Midbrain (tissue), 1 donor: Measurements from ENCODE around the gene DYSF.

ENCODE experiments used
- DNase-seq: peaks from one replicate; lab custom pipeline; 2025; lab: John Stamatoyannopoulos, UW

The DYSF gene

DNA sequence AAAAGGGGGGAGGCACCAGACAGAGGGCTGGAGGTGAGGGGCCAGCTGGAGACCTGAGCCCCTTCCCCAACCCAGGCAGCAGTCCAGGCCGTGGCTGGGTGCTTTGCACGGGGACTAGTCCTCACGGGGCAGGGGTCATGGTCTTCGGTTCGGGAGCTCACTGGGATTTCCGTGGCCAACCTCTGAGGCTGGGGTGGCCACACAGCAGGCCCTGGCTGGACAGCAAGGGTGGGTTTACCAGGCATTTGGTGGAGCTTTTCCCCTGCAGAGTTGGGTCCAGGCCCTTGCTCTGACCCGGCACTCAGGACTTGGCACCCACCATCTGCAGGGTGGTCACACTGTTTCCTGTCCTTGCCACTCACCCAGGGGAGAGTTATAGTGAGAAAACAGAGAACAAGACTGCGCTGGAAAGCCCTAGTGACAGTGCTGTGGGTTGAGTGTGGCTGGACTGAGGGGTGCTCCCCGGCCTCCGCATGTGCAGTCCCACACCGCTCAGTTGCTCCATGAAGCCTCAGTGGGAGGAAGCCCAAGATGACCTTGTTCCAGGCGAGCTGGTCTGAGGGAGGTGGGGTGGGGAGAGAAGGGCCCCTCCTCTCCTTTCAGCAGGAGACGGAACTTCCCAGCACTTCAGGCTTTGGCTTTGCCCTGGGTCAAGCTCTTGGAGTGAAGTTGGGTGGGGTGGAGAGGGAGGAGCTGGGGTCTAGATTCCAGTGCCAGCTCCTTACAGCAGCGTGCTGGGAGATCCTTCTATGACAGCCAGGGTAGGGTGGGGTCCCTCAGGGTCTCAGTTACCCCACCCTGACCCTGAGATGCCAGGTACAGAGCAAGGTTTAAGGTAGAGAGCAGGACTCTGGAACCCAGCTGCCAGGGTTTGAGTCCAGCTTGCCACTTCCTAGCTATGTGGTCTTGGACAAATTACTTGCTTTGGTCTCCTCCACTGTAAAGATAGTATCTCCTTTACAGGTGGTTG is 219.8 kb downstream of the DYSF start:
- DNase-seq: no peak

DNA sequence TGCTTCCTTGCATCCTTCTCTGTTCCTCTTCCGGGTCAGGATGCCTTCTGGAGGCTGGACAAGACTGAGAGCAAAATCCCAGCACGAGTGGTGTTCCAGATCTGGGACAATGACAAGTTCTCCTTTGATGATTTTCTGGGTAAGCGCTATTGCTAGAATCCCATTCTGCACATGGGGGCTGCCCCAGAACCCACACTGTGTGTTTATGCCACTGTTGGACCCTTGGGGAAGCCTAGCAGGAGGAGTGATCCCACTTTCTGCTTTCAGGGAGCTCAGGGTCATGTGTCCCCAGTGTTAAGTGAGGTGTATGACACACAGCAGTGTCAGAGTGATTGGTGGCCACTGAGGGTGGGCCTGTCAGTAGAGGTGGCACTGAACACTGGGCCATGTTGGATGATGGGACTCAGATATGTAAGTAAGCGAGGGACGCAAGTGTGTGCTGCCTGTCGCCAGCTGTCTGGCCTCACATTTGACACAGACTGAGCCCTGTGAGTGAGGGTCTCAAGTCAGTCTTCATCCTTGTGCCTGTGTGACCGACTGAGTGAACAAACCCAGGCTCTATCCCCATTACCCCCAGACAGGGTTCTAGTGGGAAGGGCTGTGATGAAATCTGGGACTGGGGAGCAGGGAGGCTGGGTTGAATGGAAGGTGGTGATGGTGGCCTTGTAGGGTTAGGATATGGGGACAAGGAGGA is 220.9 kb downstream of the DYSF start:
- no peak for DNase-seq

DNA sequence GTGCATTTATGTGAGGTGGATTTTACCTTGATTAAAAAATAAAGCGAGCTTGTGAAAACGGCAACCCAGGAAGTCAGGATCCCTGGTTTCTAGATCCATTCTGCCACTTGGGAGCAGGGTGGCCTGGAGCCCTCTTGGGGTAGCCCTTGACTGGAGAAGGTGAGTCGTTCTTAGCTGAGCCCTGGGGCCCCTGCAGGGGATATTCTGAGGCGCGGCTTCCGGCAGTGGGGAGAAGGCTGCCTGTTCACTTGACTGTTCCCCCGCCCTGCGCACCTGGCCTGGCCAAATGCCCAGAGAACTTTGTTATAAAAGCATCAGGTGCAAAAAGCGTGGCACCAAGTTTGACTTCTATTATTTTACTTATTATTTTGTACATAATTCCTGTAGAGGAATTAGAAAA is 221.9 kb downstream of the DYSF start:
- no peak for DNase-seq

DNA sequence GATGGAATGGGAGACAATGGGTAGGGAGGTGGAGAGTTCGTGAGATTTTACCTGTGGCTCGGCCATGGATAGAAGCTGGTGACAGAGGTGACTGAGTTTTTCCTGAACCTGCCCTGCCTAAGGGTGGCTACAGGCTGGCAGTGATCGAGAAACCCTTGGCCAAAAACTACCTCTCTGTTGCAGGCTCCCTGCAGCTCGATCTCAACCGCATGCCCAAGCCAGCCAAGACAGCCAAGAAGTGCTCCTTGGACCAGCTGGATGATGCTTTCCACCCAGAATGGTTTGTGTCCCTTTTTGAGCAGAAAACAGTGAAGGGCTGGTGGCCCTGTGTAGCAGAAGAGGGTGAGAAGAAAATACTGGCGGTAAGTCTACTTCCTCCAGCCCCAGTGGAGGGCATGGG is 225.5 kb downstream of the DYSF start:
- DNase-seq: no peak

DNA sequence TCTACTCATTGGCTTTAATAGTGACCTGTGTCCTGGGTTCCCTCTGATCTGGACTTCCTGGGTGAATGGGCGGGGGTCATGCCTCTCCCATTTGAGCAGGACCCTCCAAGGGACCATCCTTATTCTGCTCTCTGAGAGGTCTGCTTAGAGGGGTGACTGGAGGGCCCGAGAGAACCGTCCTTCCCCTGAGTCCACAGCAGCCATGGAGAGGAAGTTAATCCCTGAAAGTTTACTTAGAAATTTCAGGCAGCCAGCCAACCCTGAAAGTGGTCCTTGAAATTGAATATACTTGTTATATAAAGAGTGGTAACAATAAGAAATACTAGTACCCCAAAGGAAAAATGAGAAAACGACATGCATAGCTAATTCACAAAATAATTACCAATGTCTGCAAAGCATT is 226.1 kb downstream of the DYSF start:
- no peak for DNase-seq

DNA sequence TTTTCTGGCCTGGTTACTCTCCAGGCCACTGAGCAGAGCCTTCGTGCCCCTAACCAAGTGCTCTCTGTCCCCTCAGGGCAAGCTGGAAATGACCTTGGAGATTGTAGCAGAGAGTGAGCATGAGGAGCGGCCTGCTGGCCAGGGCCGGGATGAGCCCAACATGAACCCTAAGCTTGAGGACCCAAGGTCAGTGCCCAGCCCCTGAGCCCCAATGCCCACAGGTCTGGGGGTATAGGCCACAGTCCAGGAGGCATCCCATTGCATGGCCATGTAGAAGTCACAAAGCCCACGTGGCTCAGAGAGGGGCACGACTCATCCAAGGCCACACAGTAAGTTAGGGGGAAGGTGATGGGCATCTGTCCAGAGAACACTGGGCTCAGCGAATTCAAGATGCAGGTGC is 227.6 kb downstream of the DYSF start:
- DNase-seq: no peak

DNA sequence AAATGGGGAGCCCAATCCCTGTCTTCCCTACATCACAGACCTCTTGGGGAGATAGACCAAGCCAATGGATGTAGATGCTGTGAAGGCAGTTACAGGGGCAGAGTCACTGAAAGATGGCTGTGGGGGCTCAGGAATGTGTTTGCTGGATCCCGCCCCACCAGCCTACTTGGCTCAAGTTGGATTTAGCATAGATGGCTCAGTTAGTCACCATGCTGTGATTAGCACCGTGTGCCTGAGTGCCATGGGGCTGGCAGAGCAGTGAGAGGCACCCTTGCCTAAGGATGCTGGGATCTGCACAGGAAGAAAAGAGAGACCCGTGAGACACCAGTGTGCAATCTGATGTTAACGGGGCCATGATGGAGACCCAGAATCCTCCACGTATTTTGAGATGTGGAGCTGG is 228.3 kb downstream of the DYSF start:
- no peak for DNase-seq

DNA sequence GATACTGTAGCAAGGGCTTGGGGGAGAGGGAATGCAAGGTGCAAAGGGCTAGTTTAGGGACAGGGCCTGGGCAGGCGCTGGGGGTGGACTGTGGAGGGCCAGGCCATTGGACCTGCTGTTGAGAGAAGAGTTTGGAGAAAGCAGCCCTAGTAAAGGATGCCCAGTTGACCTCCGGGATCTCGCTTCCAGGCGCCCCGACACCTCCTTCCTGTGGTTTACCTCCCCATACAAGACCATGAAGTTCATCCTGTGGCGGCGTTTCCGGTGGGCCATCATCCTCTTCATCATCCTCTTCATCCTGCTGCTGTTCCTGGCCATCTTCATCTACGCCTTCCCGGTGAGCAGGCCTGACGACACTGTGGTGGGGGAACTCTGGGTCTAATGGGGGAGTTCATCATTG is 229.0 kb downstream of the DYSF start:
- DNase-seq: no peak

DNA sequence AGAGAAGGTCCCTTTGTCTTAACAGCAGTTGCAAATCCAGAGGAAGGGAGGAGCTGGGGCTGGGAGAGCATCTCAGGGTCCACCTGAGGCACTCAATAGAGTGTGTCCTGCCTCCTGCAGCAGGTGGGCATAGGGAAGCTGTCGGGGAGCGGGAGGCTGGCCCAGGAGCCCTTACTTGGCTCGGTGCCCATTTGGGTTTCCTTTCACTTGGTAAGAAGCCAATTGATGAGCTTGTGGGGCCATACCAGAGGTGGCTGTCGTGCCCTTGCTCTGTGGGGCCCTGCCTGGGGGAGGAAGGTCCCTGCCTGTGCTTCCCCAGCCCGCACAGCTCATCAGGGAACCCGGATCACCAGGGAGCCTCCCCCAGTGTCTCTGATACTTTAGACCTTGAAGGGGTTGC is 229.7 kb downstream of the DYSF start:
- no peak for DNase-seq

DNA sequence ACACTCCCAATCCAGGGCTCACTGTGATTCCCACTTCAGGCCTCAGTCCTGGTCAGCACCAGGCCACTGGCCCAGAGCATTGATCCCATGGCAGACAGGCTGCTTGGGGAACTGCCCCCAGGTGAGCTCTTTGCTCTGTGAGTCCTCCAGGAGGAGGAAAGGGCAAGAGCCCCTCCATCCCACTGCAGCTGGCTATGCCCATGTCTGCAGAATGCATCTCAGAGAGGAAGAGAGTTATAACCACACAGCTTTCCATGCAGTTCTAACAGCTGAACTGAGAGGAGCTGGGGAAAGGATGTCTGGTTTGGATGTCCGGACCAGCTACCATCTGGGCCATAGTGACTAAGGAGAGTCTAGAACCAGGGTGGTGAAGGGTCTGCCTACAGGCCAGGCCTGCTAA is 230.3 kb downstream of the DYSF start:
- no peak for DNase-seq

DNA sequence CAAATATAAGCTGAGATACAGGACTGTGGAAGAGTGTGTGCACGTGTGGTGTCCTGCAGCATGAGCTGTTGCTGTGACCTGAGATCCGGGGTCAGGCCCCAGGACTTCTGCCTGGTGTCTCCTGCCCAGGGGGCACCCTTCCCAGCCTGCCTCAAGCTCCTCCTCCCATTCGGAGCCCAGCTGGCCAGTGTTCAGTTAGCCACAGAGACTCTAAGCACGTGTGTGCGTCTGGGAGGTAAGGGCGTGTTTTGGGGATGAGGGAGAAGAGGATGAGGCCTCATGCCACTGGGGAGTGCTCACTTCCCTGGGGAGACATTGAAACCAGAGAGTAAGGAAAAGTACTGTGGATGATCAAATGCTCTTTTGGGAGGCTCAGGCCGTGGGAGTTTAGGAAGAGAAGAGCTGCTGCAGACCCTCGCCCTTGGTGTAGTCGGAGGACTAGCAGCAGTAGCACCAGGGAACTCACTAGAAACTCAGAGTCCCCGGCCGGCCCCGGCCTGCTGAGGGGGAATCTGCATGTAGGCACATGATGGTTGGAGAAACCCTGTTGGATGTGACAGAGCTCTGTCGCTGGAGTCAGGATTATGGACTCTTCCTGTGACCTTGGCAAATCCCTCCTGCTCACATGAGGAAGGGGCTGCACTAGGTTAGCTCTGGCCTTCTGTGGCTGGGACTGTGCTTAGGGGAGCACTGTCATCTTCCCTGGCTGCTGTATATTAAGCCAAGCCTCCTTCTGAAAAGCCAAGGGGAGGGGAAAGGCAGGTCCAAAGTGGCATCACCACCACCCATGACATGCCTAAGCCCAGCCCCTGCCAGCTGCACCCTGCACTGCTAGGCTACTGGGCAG is 231.1 kb downstream of the DYSF start:
- no peak for DNase-seq

DNA sequence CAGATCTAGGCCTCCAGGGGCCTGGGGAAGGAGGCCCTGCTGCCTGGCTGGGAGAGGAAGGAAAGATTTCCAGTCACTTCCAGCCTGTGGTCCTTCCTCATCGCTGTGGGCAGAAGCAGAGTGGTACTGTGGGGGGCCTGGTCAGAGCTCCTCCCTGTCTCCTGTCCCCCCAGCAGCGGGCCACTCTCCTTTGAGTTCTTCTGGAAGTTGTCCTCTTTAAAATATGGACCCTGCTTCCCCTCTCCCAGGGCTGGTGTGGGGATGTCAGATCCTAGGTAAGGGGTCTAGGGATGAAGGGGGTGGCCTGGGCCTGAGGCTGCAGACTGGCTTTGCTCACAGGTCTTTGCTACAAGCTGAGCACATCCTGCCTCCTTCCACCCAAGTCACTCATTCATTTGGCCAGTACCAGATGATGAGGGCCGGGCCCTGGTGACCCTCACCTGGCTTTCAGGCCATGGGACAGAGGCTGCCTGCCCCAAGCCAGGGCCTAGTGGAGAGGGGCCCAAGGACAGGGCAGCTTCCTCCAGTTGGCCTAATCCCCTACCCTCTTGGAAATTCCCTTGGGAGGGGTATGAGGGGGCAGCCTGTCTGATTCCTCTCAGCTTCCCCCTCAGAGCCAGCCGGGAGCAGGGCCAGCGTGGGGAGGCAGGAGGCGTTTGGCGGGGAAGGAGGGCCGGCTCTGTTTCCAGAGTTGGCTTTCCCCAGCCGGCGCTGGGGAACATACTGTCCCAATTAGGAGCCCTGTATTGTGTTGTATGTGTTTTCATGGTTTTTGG is 231.9 kb downstream of the DYSF start:
- DNase-seq: peak; percentile 62

DNA sequence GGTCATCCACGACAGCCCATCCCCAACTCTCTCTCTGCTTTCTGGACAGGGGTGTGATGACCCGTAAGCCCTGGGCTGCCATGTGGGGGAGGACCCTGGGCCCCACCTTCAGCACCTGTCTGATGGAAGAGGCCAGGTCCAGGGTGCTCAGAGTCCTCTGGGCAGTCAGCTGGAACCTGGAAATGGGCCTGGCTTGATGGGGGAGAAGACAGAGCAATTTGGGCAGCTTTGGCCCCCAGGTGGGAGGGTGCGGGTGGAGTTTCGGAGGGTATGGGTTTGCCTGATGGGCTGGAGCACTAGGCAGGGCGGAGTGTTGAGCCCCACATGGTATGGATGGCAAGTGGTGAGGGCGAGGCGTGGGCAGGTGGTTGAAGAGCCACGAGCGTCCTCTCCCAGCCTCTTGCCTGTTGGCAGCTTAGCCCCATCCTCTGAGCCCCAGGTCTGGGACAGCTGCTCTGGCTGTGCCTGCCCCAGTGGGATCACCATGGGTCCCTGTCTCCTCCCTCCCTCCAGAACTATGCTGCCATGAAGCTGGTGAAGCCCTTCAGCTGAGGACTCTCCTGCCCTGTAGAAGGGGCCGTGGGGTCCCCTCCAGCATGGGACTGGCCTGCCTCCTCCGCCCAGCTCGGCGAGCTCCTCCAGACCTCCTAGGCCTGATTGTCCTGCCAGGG is 232.7 kb downstream of the DYSF start:
- DNase-seq: no peak

DNA sequence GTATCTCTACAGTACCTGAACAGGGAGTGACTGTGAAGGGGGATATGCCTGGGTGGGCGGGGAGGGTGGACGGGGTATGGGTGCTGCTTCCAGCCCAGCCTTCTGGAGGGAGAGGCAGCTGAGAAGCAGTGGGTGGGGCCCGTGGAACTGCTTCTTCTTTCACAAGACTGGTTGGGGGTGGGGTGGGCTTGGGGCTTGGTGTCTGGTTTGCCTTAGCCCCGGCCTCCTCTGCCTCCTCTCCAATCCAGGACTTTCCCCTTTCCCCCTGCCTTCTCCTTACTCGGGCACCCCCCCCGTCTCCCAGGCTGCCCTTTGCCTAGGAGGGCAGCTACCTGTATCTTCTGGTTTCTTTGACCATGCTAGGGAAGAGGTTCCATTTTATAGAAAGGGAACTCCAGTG is 233.4 kb downstream of the DYSF start:
- DNase-seq: no peak

DNA sequence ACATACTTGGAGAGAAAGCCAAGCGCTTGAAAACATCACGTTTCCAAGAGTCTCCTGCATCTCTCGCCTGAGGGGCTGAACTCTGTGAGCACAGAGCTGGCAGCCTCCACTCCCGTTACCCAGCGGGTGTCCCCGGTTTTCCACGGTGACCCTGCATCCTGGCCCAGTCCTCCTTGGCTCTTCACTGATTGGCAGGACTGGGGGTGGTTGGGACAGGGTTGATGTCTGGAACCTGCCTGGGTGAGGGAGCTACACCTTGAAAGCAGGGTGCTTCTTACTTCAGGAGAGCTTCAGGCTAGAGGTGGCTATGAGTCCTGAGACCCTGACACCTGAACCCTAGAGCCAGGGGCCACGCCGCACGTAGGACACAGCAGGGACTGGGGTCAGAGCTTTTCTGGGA is 234.1 kb downstream of the DYSF start:
- no peak for DNase-seq

DNA sequence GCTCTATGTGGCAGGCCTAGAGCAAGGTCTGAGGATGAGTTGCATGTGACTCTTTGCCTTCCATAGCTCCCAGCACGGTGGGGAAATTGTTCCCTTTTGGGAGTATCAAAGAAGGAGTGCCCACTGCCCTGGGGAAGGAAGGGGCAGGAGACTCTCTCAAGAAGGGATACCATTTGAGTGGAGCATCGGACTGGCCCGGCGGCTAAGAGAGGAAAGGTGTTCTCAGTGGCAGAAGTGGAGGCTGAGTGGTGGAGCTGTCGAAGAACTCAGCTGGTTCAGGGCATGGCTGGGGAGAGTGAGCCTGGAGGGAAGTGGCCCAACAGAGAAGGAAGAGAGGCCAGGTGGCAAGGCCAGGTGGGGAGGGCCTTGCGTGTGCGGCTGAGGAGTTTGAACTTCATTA is 235.2 kb downstream of the DYSF start:
- DNase-seq: no peak

DNA sequence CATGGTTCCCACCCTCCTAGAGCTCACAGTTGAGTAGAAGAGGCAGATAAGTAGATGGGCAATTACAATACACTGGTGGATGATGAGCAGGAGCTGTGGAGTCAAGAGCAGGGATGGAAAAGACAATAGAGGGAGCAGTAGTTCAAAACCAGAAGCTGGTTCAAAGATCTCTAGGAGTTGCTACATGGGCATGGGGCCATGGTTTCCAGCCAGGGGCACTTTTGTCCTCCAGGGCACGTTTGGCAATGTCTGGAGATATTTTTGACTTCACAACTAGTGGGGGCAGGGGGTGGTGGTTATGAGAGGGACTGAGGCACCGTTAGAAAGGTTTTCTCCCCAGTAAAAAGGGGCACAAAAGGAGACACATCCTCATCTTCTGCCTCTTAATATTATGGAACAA is 236.0 kb downstream of the DYSF start:
- DNase-seq: no peak

DNA sequence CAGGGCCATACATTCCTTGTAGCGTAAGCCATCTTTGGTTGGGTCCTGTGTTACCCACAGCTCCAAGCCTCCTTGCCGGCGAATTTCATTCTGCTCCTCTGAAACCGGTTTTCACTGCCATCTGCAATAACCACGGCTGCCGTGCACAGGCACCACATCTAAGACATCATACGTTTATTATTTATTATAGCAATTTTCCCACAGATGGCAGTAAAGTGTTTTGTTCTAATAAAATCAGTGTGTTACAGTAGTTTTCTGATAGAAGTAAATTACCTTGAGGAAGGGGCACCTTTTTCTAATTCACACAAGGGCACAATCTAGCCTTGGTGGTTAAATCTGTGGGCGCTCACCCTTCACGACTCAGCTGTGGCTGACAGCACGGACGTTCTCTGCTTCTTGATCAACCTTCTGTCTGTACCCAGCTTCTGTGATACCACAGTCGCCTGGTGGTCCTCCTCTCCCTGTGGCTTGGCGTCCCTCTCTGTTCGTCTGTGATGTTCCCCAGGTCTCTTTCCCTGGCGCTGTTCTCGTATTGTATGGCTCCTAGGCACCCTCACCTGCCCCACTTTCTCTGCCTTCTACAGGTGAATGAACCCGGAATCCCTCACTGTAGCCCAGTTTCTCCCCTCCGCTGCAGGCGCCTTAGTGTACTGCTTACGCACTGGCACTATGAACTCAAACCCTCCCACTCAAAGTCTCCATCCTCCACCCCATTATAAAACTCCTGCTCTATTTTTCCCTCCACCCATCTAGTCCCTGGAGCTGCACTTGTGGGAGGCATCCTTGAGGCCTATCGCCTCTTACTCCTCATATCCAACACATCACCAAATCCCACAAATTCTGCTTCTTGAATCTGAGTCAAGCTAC is 236.8 kb downstream of the DYSF start:
- DNase-seq: no peak

DNA sequence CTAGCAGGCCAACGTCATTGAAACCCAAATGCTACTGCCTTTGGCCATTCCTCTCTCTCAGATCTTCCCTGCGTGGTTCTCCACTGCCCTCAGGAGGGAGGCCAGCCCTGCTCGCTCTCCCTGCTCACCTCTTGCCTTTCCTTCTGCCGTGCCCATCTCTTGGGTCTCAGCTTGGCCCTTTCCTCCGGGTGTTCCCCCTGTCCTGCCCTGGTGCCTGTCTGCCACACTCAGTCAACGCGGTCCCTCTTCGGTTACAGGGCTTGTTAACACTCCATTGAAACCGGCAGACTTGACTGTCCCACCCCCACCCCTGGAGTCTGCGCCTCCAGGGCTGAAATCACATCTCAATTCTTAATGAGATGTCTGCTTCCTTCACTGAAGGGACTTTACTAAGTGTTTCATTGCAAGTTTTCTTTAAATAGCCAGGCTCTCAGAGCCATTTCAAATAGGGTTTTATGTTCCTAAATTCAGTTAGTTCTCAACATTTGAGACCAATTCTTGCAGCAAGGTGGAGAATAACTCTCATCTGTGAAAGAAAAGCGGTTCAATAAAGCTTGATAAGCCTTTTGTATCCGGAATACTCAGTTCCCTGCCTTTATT is 237.6 kb downstream of the DYSF start:
- DNase-seq: no peak
